NCI-H1417 (cell line): Measurements from ENCODE around the gene ENTPD6.
"Not testable (repeated sequence)": the region's sequence is repeated elsewhere in the genome, so short reads cannot be mapped to it uniquely, and the experiment has no call there.

Experiments used
- DNase-seq, 3 experiments: peaks; one replicate each; lab custom pipeline; 2025; lab: John Stamatoyannopoulos, UW

The ENTPD6 gene

GRCh38 chr20:25223765-25224720, 28.5 kb downstream of the ENTPD6 start:
- no peak for DNase-seq

GRCh38 chr20:25224941-25225340, 29.4 kb downstream of the ENTPD6 start:
- DNase-seq: no peak

GRCh38 chr20:25225642-25226432, 30.3 kb downstream of the ENTPD6 start:
- no peak for DNase-seq

GRCh38 chr20:25226433-25227316, 31.2 kb downstream of the ENTPD6 start:
- DNase-seq: no peak

- DNase-seq: no peak
Measured at GRCh38 chr20:25227317-25227831, 31.9 kb downstream of the ENTPD6 start.

- DNase-seq: no peak
Measured at GRCh38 chr20:25229486-25230165, 34.1 kb downstream of the ENTPD6 start.

- peak; percentile 5 to 75 (median 53) for DNase-seq
Measured at GRCh38 chr20:25230166-25230831, 34.8 kb downstream of the ENTPD6 start.

- peak in 1 of 3 experiments; percentile 21 for DNase-seq
Measured at GRCh38 chr20:25233016-25233772, 37.7 kb downstream of the ENTPD6 start.

GRCh38 chr20:25234009-25234849, 38.7 kb downstream of the ENTPD6 start:
- not testable (repeated sequence) for DNase-seq

GRCh38 chr20:25236450-25237304, 41.2 kb downstream of the ENTPD6 start:
- DNase-seq: no peak

GRCh38 chr20:25237610-25238318, 42.3 kb downstream of the ENTPD6 start:
- peak in 1 of 3 experiments; percentile 12 for DNase-seq

- DNase-seq: no peak
Measured at GRCh38 chr20:25238319-25239037, 43.0 kb downstream of the ENTPD6 start.

- no peak for DNase-seq
Measured at GRCh38 chr20:25239387-25240370, 44.2 kb downstream of the ENTPD6 start.

- peak in 2 of 3 experiments; percentile 10 to 41 for DNase-seq
Measured at GRCh38 chr20:25240851-25241658, 45.5 kb downstream of the ENTPD6 start.
